ENCODE data around the gene PIN1. TPM values are rescaled to one million over a fixed set of nuclear protein-coding genes. Genes with fewer than 3 reads are reported as not detected.
A peak's percentile ranks its signal among the peaks of the same experiment; 100 is the strongest.

Gene PIN1
- total and polyA plus RNA-seq, 2 of the 13 experiments (the other 11 are each of a cell fraction or from before 2014, with no cell fraction given), result 31.9 to 72.0 TPM

- TF ChIP-seq KDM6A (CRISPR knock-in tag; IDR thresholded peaks at IDR 0.05; ENCODE audit: low read depth) (no peak), DPF2 (CRISPR knock-in tag; IDR thresholded peaks at IDR 0.05; ENCODE audit: borderline replicate concordance, low read depth) (no peak), CBX2 (IDR thresholded peaks at IDR 0.05; ENCODE audit: low read depth, low read length) (no peak), CBX2 (CRISPR knock-in tag; IDR thresholded peaks at IDR 0.05; ENCODE audit: low read depth) (no peak), SP4 (CRISPR knock-in tag; IDR thresholded peaks at IDR 0.05) (peak; percentile 93), HMG20B (CRISPR knock-in tag; conservative IDR thresholded peaks at IDR 0.05) (no peak), CHCHD3 (CRISPR knock-in tag; IDR thresholded peaks at IDR 0.05) (no peak), ZFP37 (CRISPR knock-in tag; IDR thresholded peaks at IDR 0.05; ENCODE audit: borderline replicate concordance) (no peak), ZNF230 (CRISPR knock-in tag; IDR thresholded peaks at IDR 0.05) (no peak), KLF12 (CRISPR knock-in tag; IDR thresholded peaks at IDR 0.05; ENCODE audit: borderline replicate concordance) (peak; percentile 5; the same call in 1 of the 2 replicates), ZNF451 (CRISPR knock-in tag; IDR thresholded peaks at IDR 0.05) (no peak), NFIC (IDR thresholded peaks at IDR 0.05; ENCODE audit: low read length) (no peak), ZNF543 (CRISPR knock-in tag; IDR thresholded peaks at IDR 0.05) (peak; percentile 46; the same call in 1 of the 2 replicates), GPBP1L1 (CRISPR knock-in tag; IDR thresholded peaks at IDR 0.05) (no peak), THAP9 (CRISPR knock-in tag; IDR thresholded peaks at IDR 0.05; ENCODE audit: borderline replicate concordance) (peak; percentile 94; the same call in 1 of the 2 replicates), SAFB2 (CRISPR knock-in tag; IDR thresholded peaks at IDR 0.05; ENCODE audit: borderline replicate concordance, low read depth) (peak; percentile 64; the same call in 1 of the 2 replicates), SMYD3 (CRISPR knock-in tag; IDR thresholded peaks at IDR 0.05) (no peak; the same call in 1 of the 2 replicates), EHMT2 (IDR thresholded peaks at IDR 0.05; ENCODE audit: borderline replicate concordance, low read depth, low read length) (no peak), RFXANK (CRISPR knock-in tag; IDR thresholded peaks at IDR 0.05) (peak; percentile 78; the same call in 1 of the 2 replicates), ZNF790 (CRISPR knock-in tag; IDR thresholded peaks at IDR 0.05; ENCODE audit: borderline replicate concordance) (peak; percentile 34; the same call in 1 of the 2 replicates), ZBTB37 (CRISPR knock-in tag; IDR thresholded peaks at IDR 0.05) (no peak), TBX3 (IDR thresholded peaks at IDR 0.05; ENCODE audit: borderline replicate concordance) (no peak), KLF9 (CRISPR knock-in tag; IDR thresholded peaks at IDR 0.05; ENCODE audit: low read depth) (no peak), MAFF (IDR thresholded peaks at IDR 0.05; ENCODE audit: low read depth, low read length) (no peak), LCORL (IDR thresholded peaks at IDR 0.05) (no peak), LCORL (CRISPR knock-in tag; IDR thresholded peaks at IDR 0.05) (0 out of 2 replicates have a peak, but pooled peaks have one; percentile 56)
Measured at GRCh38 chr19:9818734-9819595, 16.2 kb upstream of the PIN1 start, which contains the start of gene FBXL12 (continued).
